ENCODE data around the gene RIPOR2. TPM values are rescaled to one million over a fixed set of nuclear protein-coding genes. Genes with fewer than 3 reads are reported as not detected.

The RIPOR2 gene
- total and polyA plus RNA-seq, 2 donors (not counting 3 experiments of a cell fraction or from before 2014, with no cell fraction given): 0.10 TPM; not detected in 1

DNA sequence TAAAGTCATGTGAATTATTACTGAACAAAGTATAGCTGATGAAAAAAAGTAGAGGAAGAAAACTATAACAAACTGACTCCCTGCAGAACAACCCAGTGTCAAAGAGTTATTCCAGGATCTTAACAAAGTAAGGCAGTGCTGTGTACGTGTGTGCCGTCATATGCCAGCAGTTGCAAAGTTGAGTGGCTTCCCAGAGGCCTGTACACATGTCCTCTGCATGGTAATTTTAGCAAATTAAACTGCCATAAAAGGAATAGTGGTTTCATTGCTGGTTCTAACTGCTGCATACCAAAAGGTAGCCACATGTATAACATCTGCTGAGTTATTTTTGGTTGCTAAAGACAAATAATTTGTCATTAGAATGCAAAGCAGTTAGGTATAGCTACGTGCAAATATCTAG is 44.8 kb downstream of the RIPOR2 start:
- H3K27ac ChIP-seq (ENCODE audit: insufficient read depth, low read depth, low read length): no peak overlapping the region
- ChIA-PET CTCF (interaction anchor here (1.2 to 1.5 kb wide), 2 partner anchors 21 to 35 kb away, joined by 3 read pairs; no protein-coding TSS in a partner anchor), POLR2A (no interaction called here)
- no peak for FAIRE-seq
- H3K4me1 ChIP-seq (ENCODE audit: control insufficient read depth, extremely low read depth, insufficient read depth, low read length): no peaks in the 10 kb centered on the region
- DNase-seq (ENCODE audit: low read depth, low spot score): no peak
- H3K27me3 ChIP-seq (ENCODE audit: control insufficient read depth in 2 of 2, insufficient read depth in 2 of 2, low read length in 2 of 2): no peaks in the 10 kb centered on the region
- H3K9me3 ChIP-seq (replicated peaks; ENCODE audit: control insufficient read depth, insufficient read depth, low read length): no peaks in the 10 kb centered on the region
- H3K4me3 ChIP-seq (replicated peaks in 1 of 3; ENCODE audit: insufficient read depth in 1 of 3, low read depth in 1 of 3, low read length in 3 of 3): no peak overlapping the region
- no peak overlapping the region for H3K9ac ChIP-seq (replicated peaks; ENCODE audit: extremely low read depth, insufficient read depth, low read length)
- intact Hi-C loops (cut with micrococcal nuclease): no loop called here
- TF ChIP-seq MYC (IDR thresholded peaks at IDR 0.05; ENCODE audit: low read depth, low read length) (no peak), POLR2A (IDR thresholded peaks at IDR 0.05; ENCODE audit: low read depth, low read length) (no peak), POLR2AphosphoS5 (IDR thresholded peaks at IDR 0.05; ENCODE audit: insufficient read depth, low read depth, low read length) (no peak), EZH2 (IDR thresholded peaks at IDR 0.05; ENCODE audit: borderline replicate concordance, low read depth, low read length, severe bottlenecking) (no peak), GATA2 (IDR thresholded peaks at IDR 0.05; ENCODE audit: insufficient read depth, insufficient read length, low read depth, low read length) (no peak), JUN (IDR thresholded peaks at IDR 0.05; ENCODE audit: borderline replicate concordance, insufficient read depth, insufficient read length, low read depth) (no peak), FOS (IDR thresholded peaks at IDR 0.05; ENCODE audit: borderline replicate concordance, insufficient read depth, low read length) (no peak)
- TF ChIP-seq, protein P1, sequence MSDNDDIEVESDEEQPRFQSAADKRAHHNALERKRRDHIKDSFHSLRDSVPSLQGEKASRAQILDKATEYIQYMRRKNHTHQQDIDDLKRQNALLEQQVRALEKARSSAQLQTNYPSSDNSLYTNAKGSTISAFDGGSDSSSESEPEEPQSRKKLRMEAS (IDR thresholded peaks at IDR 0.05; ENCODE audit: insufficient read depth, insufficient read length): no peak
- TF ChIP-seq, protein P2, sequence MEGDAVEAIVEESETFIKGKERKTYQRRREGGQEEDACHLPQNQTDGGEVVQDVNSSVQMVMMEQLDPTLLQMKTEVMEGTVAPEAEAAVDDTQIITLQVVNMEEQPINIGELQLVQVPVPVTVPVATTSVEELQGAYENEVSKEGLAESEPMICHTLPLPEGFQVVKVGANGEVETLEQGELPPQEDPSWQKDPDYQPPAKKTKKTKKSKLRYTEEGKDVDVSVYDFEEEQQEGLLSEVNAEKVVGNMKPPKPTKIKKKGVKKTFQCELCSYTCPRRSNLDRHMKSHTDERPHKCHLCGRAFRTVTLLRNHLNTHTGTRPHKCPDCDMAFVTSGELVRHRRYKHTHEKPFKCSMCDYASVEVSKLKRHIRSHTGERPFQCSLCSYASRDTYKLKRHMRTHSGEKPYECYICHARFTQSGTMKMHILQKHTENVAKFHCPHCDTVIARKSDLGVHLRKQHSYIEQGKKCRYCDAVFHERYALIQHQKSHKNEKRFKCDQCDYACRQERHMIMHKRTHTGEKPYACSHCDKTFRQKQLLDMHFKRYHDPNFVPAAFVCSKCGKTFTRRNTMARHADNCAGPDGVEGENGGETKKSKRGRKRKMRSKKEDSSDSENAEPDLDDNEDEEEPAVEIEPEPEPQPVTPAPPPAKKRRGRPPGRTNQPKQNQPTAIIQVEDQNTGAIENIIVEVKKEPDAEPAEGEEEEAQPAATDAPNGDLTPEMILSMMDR (IDR thresholded peaks at IDR 0.05; ENCODE audit: extremely low read depth in 1 of 2, insufficient read depth in 1 of 2, low read depth in 1 of 2, low read length in 2 of 2): no peak
- no peaks in the 10 kb centered on the region for H3K36me3 ChIP-seq (ENCODE audit: control insufficient read depth in 2 of 2, extremely low read depth in 1 of 2, insufficient read depth in 2 of 2, low read length in 2 of 2)
- no peaks in the 10 kb centered on the region for H4K20me1 ChIP-seq (replicated peaks; ENCODE audit: control insufficient read depth, extremely low read depth, insufficient read depth, low read length)
- no peak overlapping the region for H2AFZ ChIP-seq (ENCODE audit: low read depth, low read length)
- BruUV-seq (replicated peaks): no TSS peak
- no peaks in the 10 kb centered on the region for H3K79me2 ChIP-seq (ENCODE audit: control insufficient read depth, insufficient read depth, low read length)
- no peaks in the 10 kb centered on the region for H3K9me1 ChIP-seq (replicated peaks; ENCODE audit: control insufficient read depth, extremely low read depth, insufficient read depth, low read length)
- dilution Hi-C loops (cut with MboI; ENCODE audit: extremely low pct_ligation_motif_present, low sequenced_read_pairs): no loop called here
- H3K4me2 ChIP-seq (ENCODE audit: insufficient read depth, low read length): no peak overlapping the region

Measured in endothelial cell of umbilical vein (primary cell).